C4-2B (cell line): ENCODE results near the gene MON1A.

Experiments
- CTCF ChIP-seq: fragments of 450-650 bp; conservative IDR thresholded peaks from 2 replicates; pipeline ENCODE4 v1.5.1; 2017; ENCODE audit warnings: mild to moderate bottlenecking
- ZFX ChIP-seq: fragments of 450-650 bp; IDR thresholded peaks from 2 replicates; pipeline ENCODE4 v1.6.1; 2017

GRCh38 chr3:49882166-49882565 is 47.4 kb downstream of the MON1A start:
- no peak for TF ChIP-seq CTCF
- TF ChIP-seq ZFX, result no peak
